GM23338 (cell line): Measurements from ENCODE around the gene NAP1L4. TPM values are rescaled to one million over a fixed set of nuclear protein-coding genes. Genes with fewer than 3 reads are reported as not detected.

Experiments
- ATAC-seq: fragments of 200-7000 bp; cut with Tn5 transposase; 3 replicates; pipeline ENCODE4 v1.9.1; 2020
- DNase-seq: peaks from one replicate; pipeline ENCODE4 v3.0.0-alpha.2; 2015; ENCODE audit warnings: low spot score
- H2AFZ ChIP-seq: fragments of 200-600 bp; sonication (generic); 2 replicates; pipeline ENCODE4 v1.8.0; 2016; ENCODE audit warnings: antibody characterized with exemption, mild to moderate bottlenecking, moderate library complexity
- H3F3A ChIP-seq: fragments of 200-600 bp; sonication (generic); replicated peaks from 2 replicates; pipeline ENCODE4 v1.8.0; 2017; ENCODE audit warnings: antibody characterized with exemption, mixed run types, low read depth
- H3K27ac ChIP-seq: fragments of 200-600 bp; sonication (generic); 2 replicates; pipeline ENCODE4 v1.6.1; 2016; ENCODE audit warnings: low read depth
- H3K27me3 ChIP-seq: fragments of 200-600 bp; sonication (generic); 2 replicates; pipeline ENCODE4 v1.8.0; 2016; ENCODE audit warnings: mild to moderate bottlenecking, mixed run types, moderate library complexity; ENCODE audit not compliant: insufficient read depth
- H3K36me3 ChIP-seq: fragments of 200-600 bp; sonication (generic); 2 replicates; pipeline ENCODE4 v1.8.0; 2016; ENCODE audit warnings: mild to moderate bottlenecking; ENCODE audit not compliant: insufficient read depth
- H3K4me1 ChIP-seq: fragments of 200-600 bp; sonication (generic); 2 replicates; pipeline ENCODE4 v1.8.0; 2016; ENCODE audit warnings: mild to moderate bottlenecking, moderate library complexity; ENCODE audit not compliant: insufficient read depth
- H3K4me2 ChIP-seq: fragments of 200-600 bp; sonication (generic); 2 replicates; pipeline ENCODE4 v1.7.1; 2017; ENCODE audit warnings: mixed run types
- H3K4me3 ChIP-seq: fragments of 200-600 bp; sonication (generic); 2 replicates; pipeline ENCODE4 v1.6.1; 2016; ENCODE audit warnings: mixed run types
- H3K79me2 ChIP-seq: fragments of 200-600 bp; sonication (generic); replicated peaks from 2 replicates; pipeline ENCODE4 v1.8.0; 2017; ENCODE audit warnings: mild to moderate bottlenecking; ENCODE audit not compliant: insufficient read depth
- H3K9me2 ChIP-seq: fragments of 200-600 bp; sonication (generic); 2 replicates; pipeline ENCODE4 v1.8.0; 2017; ENCODE audit not compliant: insufficient read depth
- H4K20me1 ChIP-seq: fragments of 200-600 bp; sonication (generic); replicated peaks from 2 replicates; pipeline ENCODE4 v1.8.0; 2017; ENCODE audit warnings: mild to moderate bottlenecking; ENCODE audit not compliant: insufficient read depth
- H3K27ac Mint-ChIP-seq: 2 replicates; pipeline ENCODE4 v1.8.0; 2020; ENCODE audit warnings: inconsistent platforms, mild to moderate bottlenecking, moderate library complexity, mixed read lengths
- H3K27me3 Mint-ChIP-seq: 3 replicates; pipeline ENCODE4 v1.8.0; 2022; ENCODE audit warnings: low read depth, mild to moderate bottlenecking, moderate library complexity, mixed read lengths, inconsistent platforms; ENCODE audit not compliant: insufficient read depth, poor library complexity
- H3K36me3 Mint-ChIP-seq: 3 replicates; pipeline ENCODE4 v1.8.0; 2021; ENCODE audit warnings: low read depth, mild to moderate bottlenecking, inconsistent platforms, moderate library complexity, mixed read lengths
- H3K4me1 Mint-ChIP-seq: 3 replicates; pipeline ENCODE4 v1.8.0; 2020; ENCODE audit warnings: mild to moderate bottlenecking, inconsistent platforms, mixed read lengths
- H3K4me3 Mint-ChIP-seq: 3 replicates; pipeline ENCODE4 v1.8.0; 2021; ENCODE audit warnings: moderate library complexity, mild to moderate bottlenecking, inconsistent platforms, mixed read lengths
- H3K9me3 Mint-ChIP-seq: 3 replicates; pipeline ENCODE4 v1.8.0; 2020; ENCODE audit warnings: moderate library complexity, mild to moderate bottlenecking, inconsistent platforms, mixed read lengths
- CREB1 ChIP-seq: fragments of 250-450 bp; sonication (Bioruptor Pico); IDR thresholded peaks from 2 replicates; pipeline ENCODE4 v1.5.0; 2020; ENCODE audit warnings: low read depth, mild to moderate bottlenecking, moderate library complexity
- CTCF ChIP-seq, 2 experiments: fragments of 200-600 bp in 1 of 2; sonication (generic) in 1 of 2; conservative IDR thresholded peaks; 2 replicates each; pipeline versions ENCODE4 v1.5.1 to v1.6.1; 2016 to 2017; ENCODE audit warnings: antibody characterized with exemption in 2 of 2, low read depth in 2 of 2, mild to moderate bottlenecking in 2 of 2, moderate library complexity in 1 of 2
- ETS1 ChIP-seq: IDR thresholded peaks from 2 replicates; pipeline ENCODE4 v1.6.1; 2016; ENCODE audit warnings: antibody characterized with exemption
- NANOG ChIP-seq: IDR thresholded peaks from 2 replicates; pipeline ENCODE4 v1.6.1; 2016; ENCODE audit warnings: antibody characterized with exemption, borderline replicate concordance
- REST ChIP-seq: IDR thresholded peaks from one replicate; pipeline ENCODE4 v1.6.1; 2018; ENCODE audit warnings: antibody characterized with exemption; ENCODE audit not compliant: unreplicated experiment
- STAT1 ChIP-seq: IDR thresholded peaks from one replicate; pipeline ENCODE4 v1.6.1; 2016; ENCODE audit warnings: antibody characterized with exemption; ENCODE audit not compliant: unreplicated experiment
- ZNF114 ChIP-seq: fragments of 250-450 bp; sonication (Bioruptor Pico); IDR thresholded peaks from 2 replicates; pipeline ENCODE4 v1.5.0; 2020; ENCODE audit warnings: mild to moderate bottlenecking, moderate library complexity
- polyA plus RNA-seq: library from polyadenylated mRNA; unstranded; fragments of >200 nt; fragmentation: Nextera tagmentation; extraction: Ambion mirVana; gene quantifications from 2 replicates; pipeline ENCODE4 v1.2.1, GENCODE V29; 2016
- total RNA-seq: library from RNA; depleted of rRNA; stranded (reverse); fragments of >200 nt; shearing (Covaris generic); gene quantifications from 2 replicates; pipeline ENCODE4 v1.2.3, GENCODE V29; 2014
- TF ChIP-seq, protein P1 (sequence below): fragments of 250-450 bp; sonication (Bioruptor Pico); IDR thresholded peaks from 2 replicates; pipeline ENCODE4 v1.5.0; 2020; ENCODE audit warnings: mild to moderate bottlenecking, moderate library complexity

Gene NAP1L4
- total and polyA plus RNA-seq, 2 experiments from 2014 or later = 181 to 189 TPM

GRCh38 chr11:3018596-3018995 lies 26.5 kb upstream of the NAP1L4 start:
- H3K36me3 Mint-ChIP-seq = peaks cover 87% of the 10 kb centered on the region
- no peaks in the 10 kb centered on the region for H3K9me3 Mint-ChIP-seq
- H3K27ac Mint-ChIP-seq = no peak overlapping the region
- Histone ChIP-seq H3F3A (0 out of 2 replicates have a peak, but pooled peaks cover 10% of the 10 kb centered on the region), H3K79me2 (no peaks in the 10 kb centered on the region), H3K9me2 (no peaks in the 10 kb centered on the region), H3K4me3 (no peak overlapping the region), H4K20me1 (peaks cover 11% of the 10 kb centered on the region; the same call in 1 of the 2 replicates), H2AFZ (no peak overlapping the region), H3K36me3 (peaks cover 46% of the 10 kb centered on the region), H3K4me2 (no peak overlapping the region), H3K27ac (no peak overlapping the region), H3K4me1 (no peaks in the 10 kb centered on the region), H3K27me3 (no peaks in the 10 kb centered on the region)
- H3K27me3 Mint-ChIP-seq = peaks cover 6% of the 10 kb centered on the region
- no peak overlapping the region for H3K4me3 Mint-ChIP-seq
- peaks cover 14% of the 10 kb centered on the region for H3K4me1 Mint-ChIP-seq
- TF ChIP-seq CREB1 (CRISPR knock-in tag) (no peak), NANOG (no peak), CTCF (conservative IDR thresholded peaks at IDR 0.05; ENCODE audit: low read depth in 2 of 2) (no peak), REST (no peak), STAT1 (no peak), ETS1 (no peak), ZNF114 (CRISPR knock-in tag) (no peak)
- TF ChIP-seq, protein P1, sequence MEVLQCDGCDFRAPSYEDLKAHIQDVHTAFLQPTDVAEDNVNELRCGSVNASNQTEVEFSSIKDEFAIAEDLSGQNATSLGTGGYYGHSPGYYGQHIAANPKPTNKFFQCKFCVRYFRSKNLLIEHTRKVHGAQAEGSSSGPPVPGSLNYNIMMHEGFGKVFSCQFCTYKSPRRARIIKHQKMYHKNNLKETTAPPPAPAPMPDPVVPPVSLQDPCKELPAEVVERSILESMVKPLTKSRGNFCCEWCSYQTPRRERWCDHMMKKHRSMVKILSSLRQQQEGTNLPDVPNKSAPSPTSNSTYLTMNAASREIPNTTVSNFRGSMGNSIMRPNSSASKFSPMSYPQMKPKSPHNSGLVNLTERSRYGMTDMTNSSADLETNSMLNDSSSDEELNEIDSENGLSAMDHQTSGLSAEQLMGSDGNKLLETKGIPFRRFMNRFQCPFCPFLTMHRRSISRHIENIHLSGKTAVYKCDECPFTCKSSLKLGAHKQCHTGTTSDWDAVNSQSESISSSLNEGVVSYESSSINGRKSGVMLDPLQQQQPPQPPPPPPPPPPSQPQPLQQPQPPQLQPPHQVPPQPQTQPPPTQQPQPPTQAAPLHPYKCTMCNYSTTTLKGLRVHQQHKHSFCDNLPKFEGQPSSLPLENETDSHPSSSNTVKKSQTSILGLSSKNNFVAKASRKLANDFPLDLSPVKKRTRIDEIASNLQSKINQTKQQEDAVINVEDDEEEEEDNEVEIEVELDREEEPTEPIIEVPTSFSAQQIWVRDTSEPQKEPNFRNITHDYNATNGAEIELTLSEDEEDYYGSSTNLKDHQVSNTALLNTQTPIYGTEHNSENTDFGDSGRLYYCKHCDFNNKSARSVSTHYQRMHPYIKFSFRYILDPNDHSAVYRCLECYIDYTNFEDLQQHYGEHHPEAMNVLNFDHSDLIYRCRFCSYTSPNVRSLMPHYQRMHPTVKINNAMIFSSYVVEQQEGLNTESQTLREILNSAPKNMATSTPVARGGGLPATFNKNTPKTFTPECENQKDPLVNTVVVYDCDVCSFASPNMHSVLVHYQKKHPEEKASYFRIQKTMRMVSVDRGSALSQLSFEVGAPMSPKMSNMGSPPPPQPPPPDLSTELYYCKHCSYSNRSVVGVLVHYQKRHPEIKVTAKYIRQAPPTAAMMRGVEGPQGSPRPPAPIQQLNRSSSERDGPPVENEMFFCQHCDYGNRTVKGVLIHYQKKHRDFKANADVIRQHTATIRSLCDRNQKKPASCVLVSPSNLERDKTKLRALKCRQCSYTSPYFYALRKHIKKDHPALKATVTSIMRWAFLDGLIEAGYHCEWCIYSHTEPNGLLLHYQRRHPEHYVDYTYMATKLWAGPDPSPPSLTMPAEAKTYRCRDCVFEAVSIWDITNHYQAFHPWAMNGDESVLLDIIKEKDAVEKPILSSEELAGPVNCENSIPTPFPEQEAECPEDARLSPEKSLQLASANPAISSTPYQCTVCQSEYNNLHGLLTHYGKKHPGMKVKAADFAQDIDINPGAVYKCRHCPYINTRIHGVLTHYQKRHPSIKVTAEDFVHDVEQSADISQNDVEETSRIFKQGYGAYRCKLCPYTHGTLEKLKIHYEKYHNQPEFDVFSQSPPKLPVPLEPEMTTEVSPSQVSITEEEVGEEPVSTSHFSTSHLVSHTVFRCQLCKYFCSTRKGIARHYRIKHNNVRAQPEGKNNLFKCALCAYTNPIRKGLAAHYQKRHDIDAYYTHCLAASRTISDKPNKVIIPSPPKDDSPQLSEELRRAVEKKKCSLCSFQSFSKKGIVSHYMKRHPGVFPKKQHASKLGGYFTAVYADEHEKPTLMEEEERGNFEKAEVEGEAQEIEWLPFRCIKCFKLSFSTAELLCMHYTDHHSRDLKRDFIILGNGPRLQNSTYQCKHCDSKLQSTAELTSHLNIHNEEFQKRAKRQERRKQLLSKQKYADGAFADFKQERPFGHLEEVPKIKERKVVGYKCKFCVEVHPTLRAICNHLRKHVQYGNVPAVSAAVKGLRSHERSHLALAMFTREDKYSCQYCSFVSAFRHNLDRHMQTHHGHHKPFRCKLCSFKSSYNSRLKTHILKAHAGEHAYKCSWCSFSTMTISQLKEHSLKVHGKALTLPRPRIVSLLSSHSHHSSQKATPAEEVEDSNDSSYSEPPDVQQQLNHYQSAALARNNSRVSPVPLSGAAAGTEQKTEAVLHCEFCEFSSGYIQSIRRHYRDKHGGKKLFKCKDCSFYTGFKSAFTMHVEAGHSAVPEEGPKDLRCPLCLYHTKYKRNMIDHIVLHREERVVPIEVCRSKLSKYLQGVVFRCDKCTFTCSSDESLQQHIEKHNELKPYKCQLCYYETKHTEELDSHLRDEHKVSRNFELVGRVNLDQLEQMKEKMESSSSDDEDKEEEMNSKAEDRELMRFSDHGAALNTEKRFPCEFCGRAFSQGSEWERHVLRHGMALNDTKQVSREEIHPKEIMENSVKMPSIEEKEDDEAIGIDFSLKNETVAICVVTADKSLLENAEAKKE (CRISPR knock-in tag) = no peak
- ATAC-seq (no peak), DNase-seq (no peak)
